ENCODE measurements around the gene ECE1. TPM values are rescaled to one million over a fixed set of nuclear protein-coding genes. Genes with fewer than 3 reads are reported as not detected.

ECE1 gene
- total and polyA plus RNA-seq, 2 of the 13 experiments (the other 11 are each of a cell fraction or from before 2014, with no cell fraction given) = 13.5 to 21.2 TPM

DNA sequence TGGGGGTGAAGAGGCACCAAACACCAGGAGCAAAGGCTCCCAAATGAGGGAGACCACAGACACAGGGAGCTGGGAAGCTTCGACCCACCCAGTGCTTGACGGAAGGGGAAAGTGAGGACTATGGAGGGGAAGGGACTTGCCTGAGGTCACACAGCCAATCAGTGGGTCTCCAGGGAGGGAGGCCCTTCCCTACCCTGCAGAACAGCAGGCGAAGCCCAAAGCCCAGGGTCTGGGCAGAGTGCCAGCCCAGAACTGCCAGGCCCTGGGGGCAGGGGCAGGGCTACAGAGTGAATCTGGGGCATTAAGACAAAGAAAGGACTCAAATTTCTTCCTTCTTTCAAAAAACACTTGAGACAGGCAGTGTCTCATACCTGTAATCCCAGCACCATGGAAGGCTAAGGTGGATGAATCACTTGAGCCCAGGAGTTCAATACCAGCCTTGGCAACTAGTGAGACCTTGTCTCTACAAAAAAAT lies 45.5 kb upstream of the ECE1 start (continued):
- TF ChIP-seq ZNF570 (CRISPR knock-in tag; IDR thresholded peaks at IDR 0.05; ENCODE audit: borderline replicate concordance) (no peak), NONO (IDR thresholded peaks at IDR 0.05) (no peak), NONO (CRISPR knock-in tag; conservative IDR thresholded peaks at IDR 0.05) (no peak), ZNF124 (CRISPR knock-in tag; IDR thresholded peaks at IDR 0.05) (no peak), ZNF678 (CRISPR knock-in tag; IDR thresholded peaks at IDR 0.05) (no peak)

DNA sequence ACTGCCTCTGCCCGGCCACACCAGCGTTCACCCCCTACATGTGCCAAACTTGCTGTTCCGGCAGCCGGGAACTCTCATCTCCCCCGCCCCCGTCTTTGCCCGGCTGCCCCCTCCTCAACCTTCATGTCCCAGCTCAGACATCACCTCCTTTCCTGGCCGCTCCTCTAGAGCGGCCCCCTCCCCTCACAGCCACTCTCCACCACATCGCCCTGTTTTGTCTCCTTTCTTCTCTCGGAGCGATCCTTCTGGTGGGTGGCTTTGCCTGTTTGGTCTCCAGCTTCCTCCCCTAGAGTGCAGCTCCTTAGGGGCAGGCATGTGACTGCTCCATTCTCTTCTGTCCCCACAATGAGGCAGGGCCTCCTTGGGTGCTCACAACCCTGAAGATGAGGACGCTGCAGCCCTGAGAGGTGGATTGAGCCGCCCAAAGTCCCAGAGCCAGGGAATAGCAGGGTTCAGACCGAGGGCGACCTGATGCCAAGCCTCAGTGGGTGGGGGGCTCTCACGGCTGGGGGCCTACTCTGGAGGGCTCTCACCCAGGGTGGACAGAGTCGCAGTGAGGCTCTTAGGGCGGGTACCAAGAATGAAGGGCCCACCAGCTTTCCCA lies 44.9 kb upstream of the ECE1 start:
- peak overlapping the region; percentile 93 for H3K4me2 ChIP-seq (ENCODE audit: low read depth, low read length)
- H3K9ac ChIP-seq (ENCODE audit: insufficient read depth, low read depth, low read length) = peak overlapping the region; percentile 66

More for the DNA sequence above, 44.9 kb upstream of the ECE1 start:
- H3K36me3 ChIP-seq (replicated peaks in 1 of 2; ENCODE audit: control insufficient read depth in 1 of 2, insufficient read depth in 2 of 2, low read length in 2 of 2) = no peaks in the 10 kb centered on the region
- intact Hi-C loops (cut with micrococcal nuclease; ENCODE audit: unreplicated experiment) (loop anchor here (5.0 kb wide), 1 partner anchor 68 kb away; no protein-coding TSS in a partner anchor), in situ Hi-C loops (cut with HindIII; ENCODE audit: extremely low pct_ligation_motif_present, low pct_unique_long_range_greater_than_20kb) (no loop called here)
- TF ChIP-seq ZNF441 (CRISPR knock-in tag; IDR thresholded peaks at IDR 0.05; ENCODE audit: borderline replicate concordance) = 0 out of 2 replicates have a peak, but pooled peaks have one; percentile 17
- TF ChIP-seq CHD2 (IDR thresholded peaks at IDR 0.05; ENCODE audit: low read depth, low read length) = no peak
- TF ChIP-seq GPN1 (CRISPR knock-in tag; IDR thresholded peaks at IDR 0.05; ENCODE audit: borderline replicate concordance) = no peak
- TF ChIP-seq MYC (CRISPR knock-in tag; IDR thresholded peaks at IDR 0.05; ENCODE audit: borderline replicate concordance) = 0 out of 2 replicates have a peak, but pooled peaks have one; percentile 13
- TF ChIP-seq SMAD1 (CRISPR knock-in tag; IDR thresholded peaks at IDR 0.05; ENCODE audit: borderline replicate concordance, low read depth) = 0 out of 2 replicates have a peak, but pooled peaks have one; percentile 8
- ChIA-PET CTCF (ENCODE audit: low intra/inter-chr PET ratio, low total read pairs) (interaction anchor here (1.3 to 2.1 kb wide), 3 partner anchors 33 to 80 kb away, joined by 5 to 7 read pairs (median 6); no protein-coding TSS in a partner anchor), POLR2A (interaction anchor here (1.5 to 4.3 kb wide), 4 partner anchors 12 to 83 kb away, joined by 3 to 28 read pairs (median 8); no protein-coding TSS in a partner anchor)
- DNase-seq (ENCODE audit: low spot score) (no peak), FAIRE-seq (no peak), ATAC-seq (no peak)
- peak overlapping the region; percentile 12 for H3K27ac ChIP-seq (ENCODE audit: extremely low read length, insufficient read depth, low read length)
- H3K4me3 ChIP-seq (replicated peaks in 1 of 3; ENCODE audit: insufficient read depth in 1 of 3, low read depth in 2 of 3, low read length in 3 of 3) = peak overlapping the region; percentile 62 to 78 (median 69)
- WGBS (ENCODE audit: low lambda C conversion rate) = 14% methylated on average over 16 of the region's 19 CpGs
- H4K20me1 ChIP-seq (ENCODE audit: insufficient read depth, low read length) = peaks cover 3% of the 10 kb centered on the region; the same call in 1 of the 2 replicates
- H3K79me2 ChIP-seq (ENCODE audit: insufficient read depth, low read length) = peaks cover 16% of the 10 kb centered on the region
- H3K4me1 ChIP-seq (ENCODE audit: insufficient read depth, low read length) = peaks cover 94% of the 10 kb centered on the region
- H2AFZ ChIP-seq (ENCODE audit: low read length) = no peak overlapping the region
- H3K27me3 ChIP-seq (ENCODE audit: control insufficient read depth in 1 of 2, insufficient read depth in 2 of 2, low read length in 2 of 2) = no peaks in the 10 kb centered on the region
- H3K9me3 ChIP-seq (ENCODE audit: low read length) = no peaks in the 10 kb centered on the region
- BruUV-seq (replicated peaks) = no TSS peak

Measured in HepG2 (cell line).